Lung (tissue), 12 donors: ENCODE measurements around the gene UNC50. TPM values are rescaled to one million over a fixed set of nuclear protein-coding genes. Genes with fewer than 3 reads are reported as not detected.

Experiments
- ATAC-seq: fragments of 200-7000 bp; cut with Tn5 transposase; one replicate; pipeline ENCODE4 v1.9.1; 2020; ENCODE audit warnings: moderate number of reproducible peaks; ENCODE audit not compliant: insufficient read depth, low FRiP score
- DNase-seq, 3 donors: peaks; one replicate each; pipeline ENCODE4 v3.0.0-alpha.2; 2013 to 2017
- H3K27ac ChIP-seq, 2 donors: one replicate each; pipeline ENCODE4 v1.5.1; 2013; ENCODE audit warnings: mild to moderate bottlenecking in 2 of 2, moderate library complexity in 2 of 2, control low read depth in 1 of 2, inconsistent platforms in 1 of 2, low read depth in 1 of 2, low read length in 1 of 2
- H3K27me3 ChIP-seq, 3 donors: one replicate each; pipeline ENCODE4 v1.5.1; 2013; ENCODE audit warnings: low read length in 2 of 3; ENCODE audit not compliant: control insufficient read depth in 3 of 3, insufficient read depth in 3 of 3
- H3K36me3 ChIP-seq, 4 donors: one replicate each; pipeline ENCODE4 v1.5.1; 2013; ENCODE audit warnings: low read length in 4 of 4, mild to moderate bottlenecking in 1 of 4, moderate library complexity in 1 of 4; ENCODE audit not compliant: control insufficient read depth in 4 of 4, insufficient read depth in 4 of 4
- H3K4me1 ChIP-seq, 5 donors: one replicate each; pipeline ENCODE4 v1.5.1; 2013; ENCODE audit warnings: low read length in 5 of 5, mild to moderate bottlenecking in 2 of 5, moderate library complexity in 1 of 5; ENCODE audit not compliant: control insufficient read depth in 5 of 5, insufficient read depth in 5 of 5
- H3K4me3 ChIP-seq: one replicate; pipeline ENCODE4 v1.5.1; 2013; ENCODE audit warnings: mild to moderate bottlenecking, control low read depth, moderate library complexity
- H3K9ac ChIP-seq, 2 donors: one replicate each; pipeline ENCODE4 v1.5.1; 2013; ENCODE audit warnings: low read length in 2 of 2, control low read depth in 1 of 2; ENCODE audit not compliant: insufficient read depth in 1 of 2
- H3K9me3 ChIP-seq, 4 donors: one replicate each; pipeline ENCODE4 v1.5.1; 2013; ENCODE audit warnings: low read length in 3 of 4, mild to moderate bottlenecking in 1 of 4, moderate library complexity in 1 of 4; ENCODE audit not compliant: control insufficient read depth in 4 of 4, insufficient read depth in 3 of 4
- CTCF ChIP-seq: IDR thresholded peaks from 2 replicates; pipeline ENCODE4 v1.5.1; 2012; ENCODE audit warnings: mild to moderate bottlenecking; ENCODE audit errors: control extremely low read depth, extremely low read depth
- WGBS, 2 donors: extraction: QIAGEN DNeasy Blood & Tissue Kit; methylation state at CpG; one replicate each; pipeline ENCODE4 v1.1.7; 2013; 5-methylcytosine and 5-hydroxymethylcytosine counted together
- polyA plus RNA-seq, 2 donors: library from polyadenylated mRNA; stranded (reverse); fragments of 200-250 nt; gene quantifications; one replicate each; pipeline ENCODE4 v1.2.1, GENCODE V29; 2013
- total RNA-seq, 2 donors: library from RNA; depleted of rRNA in 1 of 2; stranded (reverse); fragments of >200 nt in 1 of 2; gene quantifications; one replicate each; pipeline ENCODE4 v1.2.1, GENCODE V29; 2014 to 2021
- donor health status: control.
- donor health status: control.
- donor health status: Bipolar disorder and iron deficiency.
- donor health status: healthy.
- donor health status: DM: yes; HTN: yes; CAD: no.

The UNC50 gene
- total and polyA plus RNA-seq, 4 donors = 36.4 to 54.7 (median 43.7) TPM

- ATAC-seq (no peak), DNase-seq (no peak)
- WGBS, 2 donors = 95 to 96% methylated on average over 13 of the region's 13 CpGs
- Histone ChIP-seq H3K27ac (no peak overlapping the region), H3K27me3 (no peaks in the 10 kb centered on the region), H3K4me3 (no peak overlapping the region), H3K36me3 (peaks cover 3 to 79% (median 13%) of the 10 kb centered on the region in 4 donors), H3K9ac (no peak overlapping the region), H3K9me3 (no peaks in the 10 kb centered on the region), H3K4me1 (no peaks in the 10 kb centered on the region)
- TF ChIP-seq CTCF = no peak
Observed at GRCh38 chr2:98569915-98570314, 38.5 kb upstream of the UNC50 start.

DNA sequence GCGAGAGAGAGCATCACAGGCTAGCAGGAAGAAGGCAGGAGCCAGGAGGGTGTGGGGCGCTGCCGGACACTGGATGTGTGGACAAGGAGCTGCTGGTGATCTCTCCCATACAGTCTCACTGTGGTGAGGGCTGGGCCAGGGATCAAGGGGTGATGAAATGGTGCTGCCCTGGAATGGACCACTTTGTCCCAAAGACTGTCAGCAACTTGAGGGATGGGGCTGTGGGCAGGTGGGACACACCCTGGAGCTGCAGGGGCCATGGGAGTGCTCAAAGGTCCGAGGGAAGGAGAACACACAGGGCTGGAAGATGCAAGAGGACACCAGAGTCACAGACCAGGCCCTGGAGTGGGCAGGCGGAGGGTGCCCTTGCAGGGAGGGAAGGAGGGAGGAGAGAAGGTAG lies 38.0 kb upstream of the UNC50 start:
- Histone ChIP-seq H3K9ac (no peak overlapping the region), H3K36me3 (peaks cover 3 to 76% (median 14%) of the 10 kb centered on the region in 4 donors), H3K4me3 (no peak overlapping the region), H3K9me3 (no peaks in the 10 kb centered on the region), H3K4me1 (no peaks in the 10 kb centered on the region), H3K27me3 (no peaks in the 10 kb centered on the region), H3K27ac (no peak overlapping the region)
- 95% methylated on average over 5 of the region's 5 CpGs for WGBS, 2 donors
- TF ChIP-seq CTCF = no peak
- DNase-seq = no peak
- ATAC-seq = no peak

GRCh38 chr2:98571121-98571701 lies 37.2 kb upstream of the UNC50 start:
- Histone ChIP-seq H3K36me3 (peaks cover 3 to 70% (median 17%) of the 10 kb centered on the region in 4 donors), H3K4me3 (no peak overlapping the region), H3K9ac (no peak overlapping the region), H3K27me3 (no peaks in the 10 kb centered on the region), H3K27ac (no peak overlapping the region), H3K4me1 (no peaks in the 10 kb centered on the region), H3K9me3 (no peaks in the 10 kb centered on the region)
- TF ChIP-seq CTCF = no peak
- WGBS, 2 donors = 91 to 96% methylated on average over 13 of the region's 13 CpGs
- ATAC-seq = no peak
- DNase-seq = no peak

GRCh38 chr2:98571796-98572195 lies 36.6 kb upstream of the UNC50 start:
- no peaks in the 10 kb centered on the region for H3K4me1 ChIP-seq
- H3K9ac ChIP-seq = no peak overlapping the region
- H3K36me3 ChIP-seq = peaks cover 3 to 71% (median 12%) of the 10 kb centered on the region in 4 donors
- H3K9me3 ChIP-seq = no peaks in the 10 kb centered on the region
- DNase-seq (no peak), ATAC-seq (no peak)
- H3K27ac ChIP-seq = no peak overlapping the region
- WGBS, 2 donors = 95 to 97% methylated on average over 9 of the region's 9 CpGs
- TF ChIP-seq CTCF = no peak
- H3K4me3 ChIP-seq = no peak overlapping the region
- no peaks in the 10 kb centered on the region for H3K27me3 ChIP-seq
